ENCODE measurements around the gene SLC35F3. TPM values are rescaled to one million over a fixed set of nuclear protein-coding genes. Genes with fewer than 3 reads are reported as not detected.
A peak's percentile ranks its signal among the peaks of the same experiment; 100 is the strongest.

Gene SLC35F3
- total RNA-seq, 1 donor = not detected

DNA sequence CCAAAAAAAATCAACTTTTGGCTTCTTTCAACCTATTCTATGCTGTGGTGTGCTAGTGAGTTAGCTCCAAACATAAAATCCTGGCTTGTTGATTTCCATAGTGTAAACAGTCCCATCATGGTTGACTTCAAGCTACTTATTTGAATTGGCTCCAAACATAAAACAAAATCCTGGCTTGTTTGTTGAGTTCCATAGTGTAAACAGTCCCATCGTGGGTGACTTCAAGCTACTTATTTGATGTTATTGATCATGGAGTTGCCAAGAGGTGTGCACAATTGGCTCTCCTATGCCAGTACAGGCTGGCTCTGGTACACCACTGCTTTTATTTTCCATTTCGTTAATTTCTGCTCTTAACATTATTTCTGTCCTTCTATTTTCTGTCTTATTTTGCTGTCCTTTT, 466.9 kb downstream of the SLC35F3 start:
- peaks cover 12% of the 10 kb centered on the region for H3K36me3 ChIP-seq (ENCODE audit: insufficient read depth, low read length)
- DNase-seq (ENCODE audit: insufficient read length, low spot score, missing footprints) = no peak
- H2AFZ ChIP-seq (ENCODE audit: low read length) = no peak overlapping the region
- no peaks in the 10 kb centered on the region for H3K9me3 ChIP-seq (ENCODE audit: low read depth, low read length)
- H3K4me1 ChIP-seq (ENCODE audit: insufficient read depth, low read length) = peaks cover 19% of the 10 kb centered on the region
- no peaks in the 10 kb centered on the region for H4K20me1 ChIP-seq (ENCODE audit: insufficient read depth, low read length)
- TF ChIP-seq, protein P1, sequence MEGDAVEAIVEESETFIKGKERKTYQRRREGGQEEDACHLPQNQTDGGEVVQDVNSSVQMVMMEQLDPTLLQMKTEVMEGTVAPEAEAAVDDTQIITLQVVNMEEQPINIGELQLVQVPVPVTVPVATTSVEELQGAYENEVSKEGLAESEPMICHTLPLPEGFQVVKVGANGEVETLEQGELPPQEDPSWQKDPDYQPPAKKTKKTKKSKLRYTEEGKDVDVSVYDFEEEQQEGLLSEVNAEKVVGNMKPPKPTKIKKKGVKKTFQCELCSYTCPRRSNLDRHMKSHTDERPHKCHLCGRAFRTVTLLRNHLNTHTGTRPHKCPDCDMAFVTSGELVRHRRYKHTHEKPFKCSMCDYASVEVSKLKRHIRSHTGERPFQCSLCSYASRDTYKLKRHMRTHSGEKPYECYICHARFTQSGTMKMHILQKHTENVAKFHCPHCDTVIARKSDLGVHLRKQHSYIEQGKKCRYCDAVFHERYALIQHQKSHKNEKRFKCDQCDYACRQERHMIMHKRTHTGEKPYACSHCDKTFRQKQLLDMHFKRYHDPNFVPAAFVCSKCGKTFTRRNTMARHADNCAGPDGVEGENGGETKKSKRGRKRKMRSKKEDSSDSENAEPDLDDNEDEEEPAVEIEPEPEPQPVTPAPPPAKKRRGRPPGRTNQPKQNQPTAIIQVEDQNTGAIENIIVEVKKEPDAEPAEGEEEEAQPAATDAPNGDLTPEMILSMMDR (IDR thresholded peaks at IDR 0.05; ENCODE audit: extremely low read depth, low read depth, low read length) = no peak
- no peaks in the 10 kb centered on the region for H3K27me3 ChIP-seq (ENCODE audit: insufficient read depth, low read length)
- no peak overlapping the region for H3K27ac ChIP-seq (ENCODE audit: low read depth, low read length)
- peaks cover 28% of the 10 kb centered on the region for H3K79me2 ChIP-seq (ENCODE audit: insufficient read depth, low read length)
- H3K4me3 ChIP-seq (ENCODE audit: insufficient read depth, low read length) = no peak overlapping the region
- no peak overlapping the region for H3K4me2 ChIP-seq (ENCODE audit: insufficient read depth, low read length)

DNA sequence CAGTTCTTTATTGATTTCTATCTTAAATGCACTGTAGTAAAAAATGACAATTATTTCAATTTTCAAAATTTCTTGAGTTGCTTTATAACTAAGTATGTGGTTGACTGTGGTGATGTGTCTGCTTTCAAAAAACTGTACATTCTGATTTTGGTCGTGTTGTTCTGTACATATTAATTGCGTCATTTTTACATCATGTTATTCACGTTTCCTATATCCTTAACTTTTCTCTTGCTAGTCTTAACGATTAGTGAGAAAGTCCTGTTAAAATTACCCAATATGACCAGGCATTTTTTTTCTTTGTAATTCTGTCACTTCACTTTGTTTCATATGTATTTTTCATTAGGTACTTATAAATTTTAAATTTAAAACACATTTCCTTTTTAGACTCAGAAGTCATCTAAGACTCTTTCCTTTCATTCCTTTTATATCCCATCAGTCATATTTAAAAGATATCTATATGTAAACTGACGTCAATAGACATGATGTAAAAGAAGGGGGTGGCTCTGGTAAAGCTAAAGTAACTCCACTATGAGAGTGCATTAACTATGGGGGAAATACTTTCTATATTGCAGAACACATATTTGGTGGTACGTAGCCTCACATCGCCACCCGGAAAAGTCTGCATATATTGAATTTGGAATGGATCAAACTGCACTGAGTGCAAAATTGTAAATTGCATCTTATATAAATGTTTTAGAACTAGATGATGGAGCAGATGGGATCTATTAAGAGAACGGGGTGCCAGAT, 467.7 kb downstream of the SLC35F3 start:
- H3K79me2 ChIP-seq (ENCODE audit: insufficient read depth, low read length) = peaks cover 29% of the 10 kb centered on the region
- peak overlapping the region; percentile 96 for H3K4me2 ChIP-seq (ENCODE audit: insufficient read depth, low read length)
- TF ChIP-seq, protein P1 (IDR thresholded peaks at IDR 0.05; ENCODE audit: extremely low read depth, low read depth, low read length) = no peak
- no peak overlapping the region for H2AFZ ChIP-seq (ENCODE audit: low read length)
- peak overlapping the region; percentile 98 for H3K27ac ChIP-seq (ENCODE audit: low read depth, low read length)
- DNase-seq (ENCODE audit: insufficient read length, low spot score, missing footprints) = no peak
- no peaks in the 10 kb centered on the region for H3K9me3 ChIP-seq (ENCODE audit: low read depth, low read length)
- H3K36me3 ChIP-seq (ENCODE audit: insufficient read depth, low read length) = peaks cover 17% of the 10 kb centered on the region
- H3K27me3 ChIP-seq (ENCODE audit: insufficient read depth, low read length) = no peaks in the 10 kb centered on the region
- H4K20me1 ChIP-seq (ENCODE audit: insufficient read depth, low read length) = no peaks in the 10 kb centered on the region
- H3K4me1 ChIP-seq (ENCODE audit: insufficient read depth, low read length) = peaks cover 19% of the 10 kb centered on the region
- H3K4me3 ChIP-seq (ENCODE audit: insufficient read depth, low read length) = peak overlapping the region; percentile 96

DNA sequence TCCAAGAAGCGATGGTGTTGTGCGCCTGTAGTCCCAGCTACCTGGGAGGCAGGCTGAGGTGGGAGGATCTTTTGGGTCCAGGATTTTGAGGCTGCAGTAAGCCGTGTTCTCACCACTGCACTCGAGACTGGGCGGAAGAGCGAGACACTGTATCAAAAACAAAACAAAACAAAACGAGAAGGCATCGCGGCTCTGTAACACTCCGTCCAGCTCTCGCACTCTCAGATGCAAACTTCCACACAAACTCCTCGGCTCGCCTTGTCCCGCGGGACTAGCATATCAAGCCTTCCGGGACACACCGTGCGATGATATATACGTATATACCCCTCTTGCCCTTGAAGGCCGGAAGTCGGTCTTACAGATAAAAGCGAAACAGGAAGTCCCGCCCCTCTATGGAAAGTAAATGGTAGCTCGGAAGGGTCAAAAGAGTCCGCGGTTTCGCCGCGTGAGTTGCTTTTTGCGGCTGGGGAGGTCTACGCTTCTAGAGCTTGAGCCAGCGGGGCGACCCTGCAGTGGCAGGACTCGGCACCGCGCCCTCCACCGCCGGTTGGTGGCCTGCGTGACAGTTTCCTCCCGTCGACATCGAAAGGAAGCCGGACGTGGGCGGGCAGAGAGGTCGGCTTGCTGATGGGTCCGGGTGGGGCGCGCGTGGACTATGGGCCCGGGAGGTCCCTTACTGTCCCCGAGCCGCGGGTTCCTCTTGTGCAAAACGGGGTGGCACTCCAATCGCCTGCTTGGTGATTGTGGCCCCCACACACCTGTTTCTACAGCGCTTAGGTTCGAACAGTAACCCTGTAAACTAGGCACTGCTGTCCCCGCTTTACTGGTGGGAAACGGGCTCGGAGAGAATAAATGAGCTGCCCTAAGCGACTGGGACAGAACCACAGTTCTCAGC, 468.8 kb downstream of the SLC35F3 start, which contains the start of gene COA6:
COA6 (plus strand) TSS at position 393 of the 895 bp plus-strand sequence; CDS start at position 404, 11 bp downstream.
- Histone ChIP-seq H3K9me3 (ENCODE audit: low read depth, low read length) (no peaks in the 10 kb centered on the region), H3K36me3 (ENCODE audit: insufficient read depth, low read length) (peaks cover 28% of the 10 kb centered on the region), H3K79me2 (ENCODE audit: insufficient read depth, low read length) (peaks cover 35% of the 10 kb centered on the region), H3K4me1 (ENCODE audit: insufficient read depth, low read length) (peaks cover 19% of the 10 kb centered on the region), H2AFZ (ENCODE audit: low read length) (peak within 1 kb of the TSS; percentile 100), H3K27ac (ENCODE audit: low read depth, low read length) (peak within 1 kb of the TSS; percentile 98), H3K27me3 (ENCODE audit: insufficient read depth, low read length) (no peaks in the 10 kb centered on the region), H3K4me3 (ENCODE audit: insufficient read depth, low read length) (peak within 1 kb of the TSS; percentile 96), H3K4me2 (ENCODE audit: insufficient read depth, low read length) (peak within 1 kb of the TSS; percentile 96), H4K20me1 (ENCODE audit: insufficient read depth, low read length) (no peaks in the 10 kb centered on the region)
- peak; percentile 95 for DNase-seq (ENCODE audit: insufficient read length, low spot score, missing footprints)
- TF ChIP-seq, protein P1 (IDR thresholded peaks at IDR 0.05; ENCODE audit: extremely low read depth, low read depth, low read length) = no peak

DNA sequence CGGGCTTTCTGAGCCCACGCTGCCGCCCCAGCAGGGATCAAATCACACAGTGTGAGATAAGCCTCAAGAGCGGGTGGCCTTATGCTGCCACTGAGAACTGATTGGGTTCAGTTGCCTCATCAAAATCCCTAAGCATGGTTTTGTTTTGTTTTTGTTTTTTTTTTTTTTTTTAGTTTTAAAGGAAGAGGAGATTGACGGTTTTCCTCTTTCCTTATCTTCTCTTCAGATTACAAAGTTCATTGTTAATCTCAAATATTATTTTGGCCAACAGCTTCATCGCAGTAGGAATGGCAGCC, 469.4 kb downstream of the SLC35F3 start:
- peak overlapping the region; percentile 100 for H2AFZ ChIP-seq (ENCODE audit: low read length)
- no peak for DNase-seq (ENCODE audit: insufficient read length, low spot score, missing footprints)
- peak overlapping the region; percentile 96 for H3K4me3 ChIP-seq (ENCODE audit: insufficient read depth, low read length)
- H3K9me3 ChIP-seq (ENCODE audit: low read depth, low read length) = no peaks in the 10 kb centered on the region
- no peaks in the 10 kb centered on the region for H4K20me1 ChIP-seq (ENCODE audit: insufficient read depth, low read length)
- peak overlapping the region; percentile 96 for H3K4me2 ChIP-seq (ENCODE audit: insufficient read depth, low read length)
- H3K27ac ChIP-seq (ENCODE audit: low read depth, low read length) = peak overlapping the region; percentile 98
- H3K79me2 ChIP-seq (ENCODE audit: insufficient read depth, low read length) = peaks cover 35% of the 10 kb centered on the region
- H3K4me1 ChIP-seq (ENCODE audit: insufficient read depth, low read length) = peaks cover 19% of the 10 kb centered on the region
- TF ChIP-seq, protein P1 (IDR thresholded peaks at IDR 0.05; ENCODE audit: extremely low read depth, low read depth, low read length) = no peak
- H3K27me3 ChIP-seq (ENCODE audit: insufficient read depth, low read length) = no peaks in the 10 kb centered on the region
- H3K36me3 ChIP-seq (ENCODE audit: insufficient read depth, low read length) = peaks cover 29% of the 10 kb centered on the region
